ENCODE measurements around the gene PSMD4.
"Not testable (repeated sequence)": the region's sequence is repeated elsewhere in the genome, so short reads cannot be mapped to it uniquely, and the experiment has no call there.

Gene PSMD4

GRCh38 chr1:151254217-151255213, at the start of gene PSMD4:
PSMD4 (plus strand) TSS chr1:151254734; CDS start chr1:151254783, 49 bp downstream.
- peak; percentile 80 to 89 for DNase-seq (ENCODE audit: low read depth in 2 of 2)

- not testable (repeated sequence) for DNase-seq (ENCODE audit: low read depth in 2 of 2)
Measured at GRCh38 chr1:151205381-151205965, 49.1 kb upstream of the PSMD4 start.

DNA sequence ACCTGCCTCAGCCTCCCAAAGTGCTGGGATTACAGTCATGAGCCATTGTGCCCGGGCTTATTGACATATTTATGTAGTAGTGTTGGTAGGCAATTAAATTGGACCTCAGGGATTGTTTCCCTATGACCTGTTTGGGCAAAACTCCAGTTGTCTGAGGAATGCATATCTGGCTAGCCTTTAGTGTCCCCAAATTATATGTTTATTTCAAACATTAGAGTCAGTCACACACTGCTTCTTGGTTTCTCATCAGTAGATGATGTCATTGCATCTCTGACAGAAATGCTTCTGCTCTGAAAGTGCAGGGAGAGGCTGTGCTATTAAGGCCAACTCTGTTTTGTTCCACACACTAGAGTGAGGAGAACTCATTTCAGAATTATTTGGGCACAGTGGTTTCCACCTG, 43.7 kb upstream of the PSMD4 start:
- no peak for DNase-seq (ENCODE audit: low read depth in 2 of 2)

DNA sequence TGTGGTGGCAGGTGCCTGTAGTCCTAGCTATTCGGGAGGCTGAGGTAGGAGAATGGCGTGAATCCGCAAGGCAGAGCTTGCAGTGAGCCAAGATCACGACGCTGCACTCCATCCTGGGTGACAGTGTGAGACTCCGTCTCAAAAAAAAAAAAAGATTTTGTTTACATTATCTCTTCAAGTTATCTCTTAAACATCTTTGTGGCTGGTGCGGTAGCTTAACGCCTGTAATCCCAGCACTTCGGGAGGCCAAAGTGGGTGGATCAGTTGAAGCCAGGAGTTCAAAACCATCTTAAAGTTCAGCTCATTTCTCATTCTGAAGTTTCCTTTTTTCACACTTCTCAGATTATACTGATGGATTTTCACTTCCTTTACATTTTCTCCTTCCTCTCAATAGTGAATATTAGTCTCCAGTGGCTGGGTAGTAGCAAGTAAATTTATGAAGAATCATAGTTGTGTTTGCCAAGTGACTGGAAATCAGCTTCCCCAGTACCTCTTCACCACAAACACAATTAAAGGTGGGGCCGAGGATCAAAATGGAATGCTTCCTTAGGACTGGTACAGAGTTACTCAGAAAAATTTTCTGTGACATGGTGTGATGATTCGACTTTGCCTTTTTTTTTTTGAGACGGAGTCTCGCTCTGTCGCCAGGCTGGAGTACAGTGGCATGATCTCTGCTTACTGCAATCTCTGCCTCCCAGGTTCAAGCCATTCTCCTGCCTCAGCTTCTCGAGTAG, 42.4 kb upstream of the PSMD4 start:
- DNase-seq (ENCODE audit: low read depth in 2 of 2), result no peak

DNA sequence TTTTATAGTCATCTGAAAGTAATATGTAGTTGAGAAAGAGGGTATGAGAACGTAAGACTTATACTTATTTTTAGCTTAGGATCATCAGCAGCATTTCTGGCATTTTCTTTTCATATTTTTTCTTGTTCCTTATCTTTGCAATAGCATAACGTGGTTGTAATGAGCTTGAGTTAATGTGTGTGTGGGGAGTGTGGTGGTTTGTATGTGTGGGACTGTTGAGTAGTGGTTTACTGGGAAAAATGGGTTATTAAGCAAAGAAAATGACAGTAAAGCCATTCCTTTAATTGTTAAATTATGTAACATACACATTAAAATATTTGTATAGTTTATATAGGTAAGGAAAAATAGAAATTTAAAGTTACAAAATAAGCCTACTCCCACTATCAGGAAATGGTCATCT, 41.0 kb upstream of the PSMD4 start:
- DNase-seq (ENCODE audit: low read depth in 2 of 2), result no peak

GRCh38 chr1:151221616-151222015, 32.9 kb upstream of the PSMD4 start:
- no peak for DNase-seq (ENCODE audit: low read depth in 2 of 2)

DNA sequence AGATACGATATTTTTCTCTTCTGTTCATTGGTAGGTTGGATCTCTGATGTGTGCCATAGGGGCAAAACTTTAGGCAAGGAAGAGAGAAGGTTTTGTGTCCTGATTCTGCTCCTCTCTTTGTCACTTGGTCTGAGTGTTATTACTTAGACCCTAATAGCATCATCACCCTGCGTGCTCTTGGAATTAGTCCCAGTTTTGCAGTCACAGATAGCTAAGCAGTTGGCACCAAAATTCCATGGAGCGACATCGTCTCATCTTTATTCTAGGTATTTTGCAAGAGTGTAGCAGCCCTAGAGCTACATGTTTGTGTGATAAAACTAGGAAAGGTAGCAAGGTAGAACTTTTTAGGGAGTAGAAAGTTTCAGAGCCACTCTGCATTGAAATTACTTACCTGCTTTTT, 32.4 kb upstream of the PSMD4 start:
- DNase-seq (ENCODE audit: low read depth in 2 of 2), result no peak

DNA sequence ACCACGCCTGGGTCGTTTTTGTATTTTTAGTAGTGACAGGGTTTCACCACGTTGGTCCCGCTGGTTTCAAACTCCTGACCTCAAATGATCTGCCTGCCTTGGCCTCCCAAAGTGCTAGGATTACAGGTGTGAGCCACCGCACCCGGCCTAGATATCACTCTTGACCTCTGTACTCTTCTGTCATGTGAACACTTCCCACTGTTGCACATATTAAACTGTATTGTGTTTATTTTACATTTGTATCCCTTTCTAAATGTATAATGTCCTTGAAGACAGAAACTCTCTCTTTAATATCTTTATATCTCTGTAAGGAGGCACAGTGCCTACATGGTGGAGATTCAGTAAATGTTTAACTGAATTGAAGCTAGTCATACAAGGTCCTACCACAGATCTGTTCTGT, 19.3 kb upstream of the PSMD4 start:
- no peak for DNase-seq (ENCODE audit: low read depth in 2 of 2)

GRCh38 chr1:151237678-151238466, 16.7 kb upstream of the PSMD4 start:
- DNase-seq (ENCODE audit: low read depth in 2 of 2), result no peak

DNA sequence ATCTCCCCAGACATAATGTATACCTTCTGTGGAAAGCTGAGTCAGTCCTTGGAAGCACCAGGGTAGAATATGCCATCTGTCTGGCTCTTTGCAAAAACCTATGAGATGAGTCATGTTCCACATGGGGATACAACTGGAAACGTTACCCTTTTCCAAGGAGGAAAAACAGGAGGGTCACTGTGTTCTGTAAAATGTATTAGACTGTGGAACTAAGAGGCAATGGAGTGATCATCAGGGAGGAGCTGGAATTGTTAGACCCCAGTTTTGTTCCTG, 16.1 kb upstream of the PSMD4 start:
- DNase-seq (ENCODE audit: low read depth in 2 of 2), result no peak

- DNase-seq (ENCODE audit: low read depth in 2 of 2), result no peak
Measured at GRCh38 chr1:151242442-151242841, 12.1 kb upstream of the PSMD4 start.

GRCh38 chr1:151243683-151244216, 10.8 kb upstream of the PSMD4 start:
- no peak for DNase-seq (ENCODE audit: low read depth in 2 of 2)

DNA sequence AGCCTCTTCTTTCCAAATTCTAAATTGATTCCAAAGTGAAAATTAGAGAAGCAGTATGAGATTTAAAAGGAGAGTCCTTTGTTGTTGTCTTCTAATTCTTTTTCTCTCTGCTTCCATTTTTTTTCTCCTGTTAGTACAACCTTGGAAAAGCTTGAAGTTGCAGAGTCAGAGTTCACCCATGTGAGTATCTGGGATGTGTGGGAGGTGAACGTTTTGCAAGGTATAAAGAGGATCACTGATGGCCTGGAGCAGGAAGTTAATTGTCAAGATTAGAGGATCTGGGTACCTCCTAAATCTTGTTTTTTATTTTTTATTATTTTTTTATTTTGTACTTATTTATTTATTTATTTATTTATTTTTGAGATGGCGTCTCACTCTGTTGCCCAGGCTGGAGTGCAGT, 7.7 kb upstream of the PSMD4 start:
- DNase-seq (ENCODE audit: low read depth in 2 of 2), result no peak

DNA sequence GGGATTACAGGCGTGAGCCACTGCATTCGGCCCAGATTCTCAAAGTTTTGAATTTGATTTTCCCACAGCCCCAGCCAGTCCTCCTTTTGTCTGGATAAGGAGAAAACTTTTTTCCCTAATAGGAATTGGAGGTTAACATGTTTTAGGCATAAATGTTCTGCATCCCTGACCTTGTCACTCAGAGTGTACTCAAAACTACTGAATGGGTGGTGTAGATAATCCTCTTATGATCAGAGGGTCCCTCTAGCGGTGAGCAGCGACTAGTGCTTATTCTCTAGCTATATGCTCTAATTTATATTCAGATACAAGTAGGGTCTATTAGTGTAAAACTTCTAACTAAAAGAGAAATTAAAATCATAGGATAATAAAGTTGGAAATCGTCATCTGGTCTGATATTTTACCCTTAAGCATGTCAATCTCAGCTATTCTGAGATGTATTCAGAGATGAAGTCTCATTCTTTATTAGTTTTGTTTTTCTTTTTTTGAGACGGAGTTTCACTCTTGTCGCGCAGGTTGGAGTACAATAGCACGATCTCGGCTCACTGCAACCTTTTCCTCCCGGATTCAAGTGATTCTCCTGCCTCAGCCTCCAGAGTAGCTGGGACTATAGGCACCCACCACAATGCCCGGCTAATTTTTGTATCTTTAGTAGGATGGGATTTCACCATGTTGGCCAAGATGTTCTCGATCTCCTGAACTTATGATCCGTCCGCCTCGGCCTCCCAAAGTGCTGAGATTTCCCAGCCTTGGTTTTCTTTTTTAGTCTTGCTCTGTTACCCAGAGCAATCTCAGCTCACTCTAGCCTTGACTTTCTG, 2.7 kb upstream of the PSMD4 start:
- DNase-seq (ENCODE audit: low read depth in 2 of 2), result peak; percentile 19 to 43

DNA sequence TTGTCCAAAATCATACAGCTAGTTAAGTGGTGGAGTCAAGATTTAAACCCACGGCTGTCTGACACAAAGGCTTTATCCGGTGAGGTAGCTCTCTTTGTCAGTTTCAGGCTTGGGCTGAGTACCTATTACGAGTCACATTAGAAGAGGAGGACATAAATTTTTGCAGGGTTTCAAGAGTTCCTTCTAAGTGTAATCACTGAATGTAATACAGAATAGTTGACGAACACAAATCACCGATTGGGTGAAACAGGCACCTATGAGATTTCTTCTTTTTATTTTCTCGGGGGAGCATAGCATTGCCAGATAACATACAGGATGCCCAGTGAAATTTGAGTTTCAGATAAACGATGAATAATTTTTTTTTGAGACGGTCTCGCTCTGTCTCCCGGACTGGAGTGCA, 847 bp downstream of the PSMD4 start:
- DNase-seq (ENCODE audit: low read depth in 2 of 2), result no peak

DNA sequence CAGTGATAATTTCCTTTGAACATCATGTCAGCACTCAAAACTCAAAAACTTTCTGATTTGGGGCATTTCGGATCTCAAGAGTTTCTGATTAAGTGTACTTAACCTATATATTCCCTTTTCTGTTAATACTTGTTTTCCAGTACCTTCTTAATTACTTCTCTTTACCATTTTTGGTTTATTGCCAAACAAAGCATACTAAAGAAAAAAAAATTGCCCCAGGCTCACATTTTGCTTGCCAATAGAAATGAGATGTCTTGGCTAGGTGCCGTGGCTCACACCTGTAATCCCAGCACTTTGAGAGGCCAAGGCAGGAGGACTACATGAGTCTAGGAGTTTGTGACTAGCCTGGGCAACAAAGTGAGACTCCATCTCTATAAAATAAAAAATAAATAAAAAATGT, 4.8 kb downstream of the PSMD4 start:
- no peak for DNase-seq (ENCODE audit: low read depth in 2 of 2)

DNA sequence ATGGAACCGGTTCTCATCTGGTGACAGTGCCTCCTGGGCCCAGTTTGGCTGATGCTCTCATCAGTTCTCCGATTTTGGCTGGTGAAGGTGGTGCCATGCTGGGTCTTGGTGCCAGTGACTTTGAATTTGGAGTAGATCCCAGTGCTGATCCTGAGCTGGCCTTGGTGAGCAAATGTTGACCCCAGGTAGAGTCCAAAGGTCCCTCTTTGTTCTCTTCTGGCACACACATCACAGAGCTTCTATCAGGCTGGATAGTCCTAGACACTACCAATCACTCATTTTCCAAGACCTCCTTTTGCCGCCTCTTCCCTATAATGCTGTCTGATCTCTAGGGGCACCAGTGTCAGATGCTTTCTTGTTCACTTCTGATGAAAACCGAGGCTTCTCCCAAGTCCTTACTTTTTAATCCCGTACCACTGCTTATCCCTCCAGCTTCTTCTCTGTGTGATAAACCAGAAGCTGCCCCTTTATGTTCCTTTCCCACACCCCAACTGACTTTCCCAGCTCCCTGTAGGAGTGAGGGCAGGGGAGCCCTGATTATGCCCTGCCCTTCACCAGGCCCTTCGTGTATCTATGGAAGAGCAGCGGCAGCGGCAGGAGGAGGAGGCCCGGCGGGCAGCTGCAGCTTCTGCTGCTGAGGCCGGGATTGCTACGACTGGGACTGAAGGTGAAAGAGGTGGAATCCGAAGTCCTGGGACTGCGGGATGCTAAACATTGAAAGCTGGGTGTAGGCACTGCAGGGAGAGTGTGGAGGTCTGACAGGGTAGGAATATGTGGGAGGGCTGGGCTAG, 11.1 kb downstream of the PSMD4 start:
- DNase-seq (ENCODE audit: low read depth in 2 of 2), result no peak

- no peak for DNase-seq (ENCODE audit: low read depth in 2 of 2)
Measured at GRCh38 chr1:151266315-151266714, 11.8 kb downstream of the PSMD4 start.

DNA sequence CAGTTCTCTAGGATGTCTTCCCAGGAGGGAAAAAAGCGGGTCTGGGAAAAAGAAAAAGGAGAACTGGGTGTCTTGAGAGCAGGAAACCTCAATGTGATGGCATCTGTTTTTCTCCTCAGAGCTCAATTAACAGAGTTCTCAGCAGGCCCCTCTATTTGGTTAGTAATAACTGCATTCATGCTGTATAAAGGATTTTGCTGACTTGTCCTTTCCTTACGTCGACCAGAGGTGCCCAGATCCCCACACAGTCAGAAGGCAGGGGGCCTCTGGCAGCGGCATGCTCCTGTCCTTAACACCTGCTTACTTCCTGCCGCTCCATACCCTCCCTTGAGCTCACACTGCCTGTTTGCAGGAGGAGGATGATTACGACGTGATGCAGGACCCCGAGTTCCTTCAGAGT, 12.3 kb downstream of the PSMD4 start:
- DNase-seq (ENCODE audit: low read depth in 2 of 2), result no peak

DNA sequence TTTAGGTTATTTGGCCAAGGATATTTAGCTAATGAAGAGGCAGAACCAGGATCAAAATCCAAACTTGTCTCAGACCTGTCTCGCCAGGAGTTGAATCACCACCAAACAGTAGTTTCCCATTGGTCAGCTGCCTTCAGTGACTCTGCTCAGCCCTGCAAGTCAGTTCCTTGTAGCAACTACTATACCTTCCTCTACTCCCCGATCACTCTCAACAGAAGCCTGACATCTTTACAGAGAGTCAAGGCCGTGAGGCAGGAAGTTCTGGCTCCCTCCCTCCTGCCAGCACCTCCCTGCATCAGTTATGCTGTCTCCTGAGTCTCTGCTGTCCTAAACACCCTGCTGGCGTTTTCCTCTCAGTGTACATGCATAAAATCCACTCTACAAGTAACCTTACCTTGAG, 13.2 kb downstream of the PSMD4 start:
- no peak for DNase-seq (ENCODE audit: low read depth in 2 of 2)
